Measurements from ENCODE around the gene DNAL1. TPM values are rescaled to one million over a fixed set of nuclear protein-coding genes. Genes with fewer than 3 reads are reported as not detected.

DNAL1 gene
- polyA plus RNA-seq, 1 of the 3 experiments (the other 2 are of a cell fraction): 2.6 TPM

DNA sequence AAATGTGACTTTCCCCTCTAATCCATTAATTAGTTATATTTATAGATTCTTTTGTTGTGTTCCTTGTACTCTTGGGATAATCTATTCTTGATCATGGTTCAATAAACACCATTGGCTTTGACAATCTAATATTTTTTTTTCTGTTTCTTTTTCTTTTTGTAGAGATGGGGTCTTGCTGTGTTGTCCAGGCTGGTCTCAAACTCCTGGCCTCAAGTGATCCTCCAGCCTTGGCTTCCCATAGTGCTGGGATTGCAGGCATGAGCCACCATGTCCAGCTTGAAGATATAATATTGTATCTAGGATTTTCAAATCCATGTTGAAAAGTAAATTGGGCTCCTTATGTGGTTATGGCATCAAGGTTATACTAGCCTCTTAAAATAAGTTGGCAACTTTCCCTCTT is 6.2 kb downstream of the DNAL1 start:
- TF ChIP-seq, protein P1, sequence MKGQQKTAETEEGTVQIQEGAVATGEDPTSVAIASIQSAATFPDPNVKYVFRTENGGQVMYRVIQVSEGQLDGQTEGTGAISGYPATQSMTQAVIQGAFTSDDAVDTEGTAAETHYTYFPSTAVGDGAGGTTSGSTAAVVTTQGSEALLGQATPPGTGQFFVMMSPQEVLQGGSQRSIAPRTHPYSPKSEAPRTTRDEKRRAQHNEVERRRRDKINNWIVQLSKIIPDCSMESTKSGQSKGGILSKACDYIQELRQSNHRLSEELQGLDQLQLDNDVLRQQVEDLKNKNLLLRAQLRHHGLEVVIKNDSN (IDR thresholded peaks at IDR 0.05; ENCODE audit: borderline replicate concordance, low read depth): no peak
- TF ChIP-seq RFX5 (IDR thresholded peaks at IDR 0.05; ENCODE audit: low read length): no peak
- TF ChIP-seq, protein P2, sequence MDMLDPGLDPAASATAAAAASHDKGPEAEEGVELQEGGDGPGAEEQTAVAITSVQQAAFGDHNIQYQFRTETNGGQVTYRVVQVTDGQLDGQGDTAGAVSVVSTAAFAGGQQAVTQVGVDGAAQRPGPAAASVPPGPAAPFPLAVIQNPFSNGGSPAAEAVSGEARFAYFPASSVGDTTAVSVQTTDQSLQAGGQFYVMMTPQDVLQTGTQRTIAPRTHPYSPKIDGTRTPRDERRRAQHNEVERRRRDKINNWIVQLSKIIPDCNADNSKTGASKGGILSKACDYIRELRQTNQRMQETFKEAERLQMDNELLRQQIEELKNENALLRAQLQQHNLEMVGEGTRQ (IDR thresholded peaks at IDR 0.05; ENCODE audit: borderline replicate concordance, low read depth, low read length): no peak
- TF ChIP-seq, protein P3, sequence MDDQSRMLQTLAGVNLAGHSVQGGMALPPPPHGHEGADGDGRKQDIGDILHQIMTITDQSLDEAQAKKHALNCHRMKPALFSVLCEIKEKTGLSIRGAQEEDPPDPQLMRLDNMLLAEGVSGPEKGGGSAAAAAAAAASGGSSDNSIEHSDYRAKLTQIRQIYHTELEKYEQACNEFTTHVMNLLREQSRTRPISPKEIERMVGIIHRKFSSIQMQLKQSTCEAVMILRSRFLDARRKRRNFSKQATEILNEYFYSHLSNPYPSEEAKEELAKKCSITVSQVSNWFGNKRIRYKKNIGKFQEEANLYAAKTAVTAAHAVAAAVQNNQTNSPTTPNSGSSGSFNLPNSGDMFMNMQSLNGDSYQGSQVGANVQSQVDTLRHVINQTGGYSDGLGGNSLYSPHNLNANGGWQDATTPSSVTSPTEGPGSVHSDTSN (IDR thresholded peaks at IDR 0.05): no peak
- no peak for TF ChIP-seq NFIC (IDR thresholded peaks at IDR 0.05; ENCODE audit: borderline replicate concordance)
- TF ChIP-seq FOSL2 (IDR thresholded peaks at IDR 0.05; ENCODE audit: borderline replicate concordance, low read depth): no peak
- no peak for TF ChIP-seq EZH2phosphoT487 (IDR thresholded peaks at IDR 0.05; ENCODE audit: borderline replicate concordance, low read depth)
- no peak for TF ChIP-seq GABPA (IDR thresholded peaks at IDR 0.05; ENCODE audit: low read depth)
- TF ChIP-seq RAD21 (IDR thresholded peaks at IDR 0.05; ENCODE audit: low read length): no peak
- no peak for TF ChIP-seq SMC3 (IDR thresholded peaks at IDR 0.05; ENCODE audit: low read depth, low read length)
- TF ChIP-seq SIN3A (IDR thresholded peaks at IDR 0.05; ENCODE audit: borderline replicate concordance, low read depth, low read length): no peak
- TF ChIP-seq, protein P4, sequence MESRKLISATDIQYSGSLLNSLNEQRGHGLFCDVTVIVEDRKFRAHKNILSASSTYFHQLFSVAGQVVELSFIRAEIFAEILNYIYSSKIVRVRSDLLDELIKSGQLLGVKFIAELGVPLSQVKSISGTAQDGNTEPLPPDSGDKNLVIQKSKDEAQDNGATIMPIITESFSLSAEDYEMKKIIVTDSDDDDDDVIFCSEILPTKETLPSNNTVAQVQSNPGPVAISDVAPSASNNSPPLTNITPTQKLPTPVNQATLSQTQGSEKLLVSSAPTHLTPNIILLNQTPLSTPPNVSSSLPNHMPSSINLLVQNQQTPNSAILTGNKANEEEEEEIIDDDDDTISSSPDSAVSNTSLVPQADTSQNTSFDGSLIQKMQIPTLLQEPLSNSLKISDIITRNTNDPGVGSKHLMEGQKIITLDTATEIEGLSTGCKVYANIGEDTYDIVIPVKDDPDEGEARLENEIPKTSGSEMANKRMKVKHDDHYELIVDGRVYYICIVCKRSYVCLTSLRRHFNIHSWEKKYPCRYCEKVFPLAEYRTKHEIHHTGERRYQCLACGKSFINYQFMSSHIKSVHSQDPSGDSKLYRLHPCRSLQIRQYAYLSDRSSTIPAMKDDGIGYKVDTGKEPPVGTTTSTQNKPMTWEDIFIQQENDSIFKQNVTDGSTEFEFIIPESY (IDR thresholded peaks at IDR 0.05; ENCODE audit: borderline replicate concordance, low read depth): no peak
- TF ChIP-seq YY1 (IDR thresholded peaks at IDR 0.05; ENCODE audit: low read depth): no peak
- TF ChIP-seq FOXJ3 (CRISPR knock-in tag; IDR thresholded peaks at IDR 0.05): no peak
- TF ChIP-seq MXI1 (IDR thresholded peaks at IDR 0.05; ENCODE audit: low read depth, low read length): no peak
- TF ChIP-seq, protein P5, sequence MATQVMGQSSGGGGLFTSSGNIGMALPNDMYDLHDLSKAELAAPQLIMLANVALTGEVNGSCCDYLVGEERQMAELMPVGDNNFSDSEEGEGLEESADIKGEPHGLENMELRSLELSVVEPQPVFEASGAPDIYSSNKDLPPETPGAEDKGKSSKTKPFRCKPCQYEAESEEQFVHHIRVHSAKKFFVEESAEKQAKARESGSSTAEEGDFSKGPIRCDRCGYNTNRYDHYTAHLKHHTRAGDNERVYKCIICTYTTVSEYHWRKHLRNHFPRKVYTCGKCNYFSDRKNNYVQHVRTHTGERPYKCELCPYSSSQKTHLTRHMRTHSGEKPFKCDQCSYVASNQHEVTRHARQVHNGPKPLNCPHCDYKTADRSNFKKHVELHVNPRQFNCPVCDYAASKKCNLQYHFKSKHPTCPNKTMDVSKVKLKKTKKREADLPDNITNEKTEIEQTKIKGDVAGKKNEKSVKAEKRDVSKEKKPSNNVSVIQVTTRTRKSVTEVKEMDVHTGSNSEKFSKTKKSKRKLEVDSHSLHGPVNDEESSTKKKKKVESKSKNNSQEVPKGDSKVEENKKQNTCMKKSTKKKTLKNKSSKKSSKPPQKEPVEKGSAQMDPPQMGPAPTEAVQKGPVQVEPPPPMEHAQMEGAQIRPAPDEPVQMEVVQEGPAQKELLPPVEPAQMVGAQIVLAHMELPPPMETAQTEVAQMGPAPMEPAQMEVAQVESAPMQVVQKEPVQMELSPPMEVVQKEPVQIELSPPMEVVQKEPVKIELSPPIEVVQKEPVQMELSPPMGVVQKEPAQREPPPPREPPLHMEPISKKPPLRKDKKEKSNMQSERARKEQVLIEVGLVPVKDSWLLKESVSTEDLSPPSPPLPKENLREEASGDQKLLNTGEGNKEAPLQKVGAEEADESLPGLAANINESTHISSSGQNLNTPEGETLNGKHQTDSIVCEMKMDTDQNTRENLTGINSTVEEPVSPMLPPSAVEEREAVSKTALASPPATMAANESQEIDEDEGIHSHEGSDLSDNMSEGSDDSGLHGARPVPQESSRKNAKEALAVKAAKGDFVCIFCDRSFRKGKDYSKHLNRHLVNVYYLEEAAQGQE (IDR thresholded peaks at IDR 0.05; ENCODE audit: low read depth, low read length): no peak
- TF ChIP-seq NRF1 (IDR thresholded peaks at IDR 0.05; ENCODE audit: low read depth, low read length): no peak
- TF ChIP-seq, protein P6, sequence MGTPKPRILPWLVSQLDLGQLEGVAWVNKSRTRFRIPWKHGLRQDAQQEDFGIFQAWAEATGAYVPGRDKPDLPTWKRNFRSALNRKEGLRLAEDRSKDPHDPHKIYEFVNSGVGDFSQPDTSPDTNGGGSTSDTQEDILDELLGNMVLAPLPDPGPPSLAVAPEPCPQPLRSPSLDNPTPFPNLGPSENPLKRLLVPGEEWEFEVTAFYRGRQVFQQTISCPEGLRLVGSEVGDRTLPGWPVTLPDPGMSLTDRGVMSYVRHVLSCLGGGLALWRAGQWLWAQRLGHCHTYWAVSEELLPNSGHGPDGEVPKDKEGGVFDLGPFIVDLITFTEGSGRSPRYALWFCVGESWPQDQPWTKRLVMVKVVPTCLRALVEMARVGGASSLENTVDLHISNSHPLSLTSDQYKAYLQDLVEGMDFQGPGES (IDR thresholded peaks at IDR 0.05; ENCODE audit: low read depth, low read length): no peak
- no peak for TF ChIP-seq TAF1 (IDR thresholded peaks at IDR 0.05; ENCODE audit: borderline replicate concordance, low read depth, low read length)
- no peak for TF ChIP-seq TCF12 (IDR thresholded peaks at IDR 0.05)
- no peak overlapping the region for H2AFZ ChIP-seq (ENCODE audit: low read depth)
- H3K36me3 ChIP-seq (replicated peaks in 1 of 2; ENCODE audit: control insufficient read depth in 1 of 2, insufficient read depth in 2 of 2, low read length in 1 of 2): peaks cover 2 to 35% of the 10 kb centered on the region in 2 experiments
- no peaks in the 10 kb centered on the region for H3K27me3 ChIP-seq (ENCODE audit: insufficient read depth)
- H3K4me2 ChIP-seq: no peak overlapping the region
- H4K20me1 ChIP-seq (ENCODE audit: insufficient read depth): no peaks in the 10 kb centered on the region
- H3K4me3 ChIP-seq (ENCODE audit: low read depth in 2 of 2, low read length in 1 of 2): no peak overlapping the region
- no peak overlapping the region for H3K9ac ChIP-seq
- no peaks in the 10 kb centered on the region for H3K9me2 ChIP-seq
- H3F3A ChIP-seq (replicated peaks; ENCODE audit: insufficient read depth): peaks cover 3% of the 10 kb centered on the region
- ChIA-PET POLR2A (no interaction called here), CTCF (interaction anchor here (1.2 to 1.3 kb wide), 3 partner anchors 15 to 18 kb away, joined by 3 to 4 read pairs (median 4); no protein-coding TSS in a partner anchor)
- peaks cover 0 to 2% of the 10 kb centered on the region in 2 experiments; a peak in 1 of 4 replicates for H3K4me1 ChIP-seq (ENCODE audit: control insufficient read depth in 1 of 2, insufficient read depth in 2 of 2, low read depth in 1 of 2, low read length in 1 of 2)
- H3K27ac ChIP-seq (ENCODE audit: low read depth in 2 of 2, low read length in 1 of 2): no peak overlapping the region
- DNase-seq: no peak
- no peaks in the 10 kb centered on the region for H3K9me3 ChIP-seq
- peaks cover 35% of the 10 kb centered on the region for H3K79me2 ChIP-seq (ENCODE audit: insufficient read depth)
